ENCODE measurements around the gene MCF2L2. TPM values are rescaled to one million over a fixed set of nuclear protein-coding genes. Genes with fewer than 3 reads are reported as not detected.
"Not testable (repeated sequence)": the region's sequence is repeated elsewhere in the genome, so short reads cannot be mapped to it uniquely, and the experiment has no call there.

The MCF2L2 gene
- polyA plus RNA-seq, 1 experiment: 0.11 TPM

GRCh38 chr3:183443395-183444385, 15.3 kb upstream of the MCF2L2 start:
- H3K4me3 ChIP-seq (ENCODE audit: low read depth, low read length): no peak overlapping the region
- CTCF ChIA-PET: no interaction called here
- TF ChIP-seq, protein P1, sequence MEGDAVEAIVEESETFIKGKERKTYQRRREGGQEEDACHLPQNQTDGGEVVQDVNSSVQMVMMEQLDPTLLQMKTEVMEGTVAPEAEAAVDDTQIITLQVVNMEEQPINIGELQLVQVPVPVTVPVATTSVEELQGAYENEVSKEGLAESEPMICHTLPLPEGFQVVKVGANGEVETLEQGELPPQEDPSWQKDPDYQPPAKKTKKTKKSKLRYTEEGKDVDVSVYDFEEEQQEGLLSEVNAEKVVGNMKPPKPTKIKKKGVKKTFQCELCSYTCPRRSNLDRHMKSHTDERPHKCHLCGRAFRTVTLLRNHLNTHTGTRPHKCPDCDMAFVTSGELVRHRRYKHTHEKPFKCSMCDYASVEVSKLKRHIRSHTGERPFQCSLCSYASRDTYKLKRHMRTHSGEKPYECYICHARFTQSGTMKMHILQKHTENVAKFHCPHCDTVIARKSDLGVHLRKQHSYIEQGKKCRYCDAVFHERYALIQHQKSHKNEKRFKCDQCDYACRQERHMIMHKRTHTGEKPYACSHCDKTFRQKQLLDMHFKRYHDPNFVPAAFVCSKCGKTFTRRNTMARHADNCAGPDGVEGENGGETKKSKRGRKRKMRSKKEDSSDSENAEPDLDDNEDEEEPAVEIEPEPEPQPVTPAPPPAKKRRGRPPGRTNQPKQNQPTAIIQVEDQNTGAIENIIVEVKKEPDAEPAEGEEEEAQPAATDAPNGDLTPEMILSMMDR (IDR thresholded peaks at IDR 0.05; ENCODE audit: insufficient read depth, low read depth, low read length): no peak
- no peak for DNase-seq (ENCODE audit: low read depth)
- no peaks in the 10 kb centered on the region for H3K27me3 ChIP-seq (ENCODE audit: control insufficient read depth, insufficient read depth, low read length)
- H3K36me3 ChIP-seq (ENCODE audit: control insufficient read depth, insufficient read depth, low read length): no peaks in the 10 kb centered on the region
- POLR2A ChIA-PET: no interaction called here

DNA sequence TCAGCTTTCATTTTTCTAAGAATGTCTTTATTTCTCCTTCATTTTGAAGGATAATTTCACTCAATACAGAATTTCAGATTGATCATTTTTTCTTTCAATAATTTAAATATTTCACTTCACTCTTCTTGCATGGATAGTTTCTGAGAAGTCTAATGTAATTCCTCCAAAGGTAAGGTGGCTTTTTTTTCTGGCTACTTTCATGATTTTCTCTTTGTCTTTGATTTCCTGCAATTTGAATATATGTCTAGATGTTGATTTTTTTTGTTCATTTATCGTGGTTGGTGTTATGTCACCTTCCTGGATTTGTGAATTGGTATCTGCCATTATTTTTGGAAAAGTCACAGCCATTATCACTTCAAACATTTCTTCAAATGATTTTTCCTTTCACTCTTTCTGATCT, 14.6 kb upstream of the MCF2L2 start:
- CTCF ChIA-PET: no interaction called here
- no peak for DNase-seq (ENCODE audit: low read depth)
- TF ChIP-seq, protein P1 (IDR thresholded peaks at IDR 0.05; ENCODE audit: insufficient read depth, low read depth, low read length): no peak
- POLR2A ChIA-PET: no interaction called here
- Histone ChIP-seq H3K4me3 (ENCODE audit: low read depth, low read length) (no peak overlapping the region), H3K36me3 (ENCODE audit: control insufficient read depth, insufficient read depth, low read length) (no peaks in the 10 kb centered on the region), H3K27me3 (ENCODE audit: control insufficient read depth, insufficient read depth, low read length) (no peaks in the 10 kb centered on the region)

- DNase-seq (ENCODE audit: low read depth); H3K36me3 ChIP-seq (ENCODE audit: control insufficient read depth, insufficient read depth, low read length); H3K4me3 ChIP-seq (ENCODE audit: low read depth, low read length); CTCF ChIA-PET; POLR2A ChIA-PET; H3K27me3 ChIP-seq (ENCODE audit: control insufficient read depth, insufficient read depth, low read length): not testable (repeated sequence)
These were observed 12.1 kb upstream of the MCF2L2 start for GRCh38 chr3:183440521-183440920.

DNA sequence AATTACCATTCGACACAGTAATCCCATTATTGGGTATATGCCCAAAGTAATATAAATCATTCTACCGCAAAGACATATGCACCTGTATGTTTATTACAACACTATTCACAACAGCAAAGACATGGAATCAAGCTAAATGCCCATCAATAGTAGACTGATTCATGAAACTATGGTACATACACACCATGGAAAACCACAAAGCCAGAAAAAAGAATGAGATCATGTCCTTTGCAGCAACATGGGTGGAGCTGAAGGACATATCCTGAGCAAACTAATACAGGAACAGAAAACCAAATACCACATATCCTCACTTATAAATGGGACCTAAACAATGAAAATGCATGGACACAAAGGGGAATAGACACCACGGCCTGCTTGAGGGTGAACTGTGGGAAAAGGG, 11.1 kb upstream of the MCF2L2 start:
- TF ChIP-seq, protein P1 (IDR thresholded peaks at IDR 0.05; ENCODE audit: insufficient read depth, low read depth, low read length): no peak
- H3K4me3 ChIP-seq (ENCODE audit: low read depth, low read length): no peak overlapping the region
- H3K36me3 ChIP-seq (ENCODE audit: control insufficient read depth, insufficient read depth, low read length): no peaks in the 10 kb centered on the region
- DNase-seq (ENCODE audit: low read depth): no peak
- H3K27me3 ChIP-seq (ENCODE audit: control insufficient read depth, insufficient read depth, low read length): peaks cover 4% of the 10 kb centered on the region; the same call in 1 of the 2 replicates
- ChIA-PET CTCF (no interaction called here), POLR2A (no interaction called here)

DNA sequence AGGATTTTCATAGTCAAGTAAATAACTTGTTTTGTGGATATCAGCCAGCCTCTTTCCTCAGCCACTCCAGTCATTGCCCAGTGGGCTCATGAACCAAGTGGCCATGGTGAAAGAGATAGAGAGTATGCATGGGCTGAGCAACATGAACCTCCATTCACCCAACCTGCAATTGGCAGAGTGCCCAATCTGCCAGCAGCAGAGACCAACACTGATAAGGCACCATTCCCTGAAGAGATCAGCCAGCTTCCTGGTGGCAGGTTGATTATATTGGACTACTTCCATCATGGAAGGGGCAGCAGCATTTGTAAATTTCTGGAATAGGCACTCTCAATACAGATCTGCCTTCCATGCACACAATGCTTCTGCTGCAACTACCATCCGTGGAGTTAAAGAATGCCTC, 10.3 kb upstream of the MCF2L2 start:
- CTCF ChIA-PET: no interaction called here
- TF ChIP-seq, protein P1 (IDR thresholded peaks at IDR 0.05; ENCODE audit: insufficient read depth, low read depth, low read length): no peak
- Histone ChIP-seq H3K27me3 (ENCODE audit: control insufficient read depth, insufficient read depth, low read length) (peaks cover 4% of the 10 kb centered on the region; the same call in 1 of the 2 replicates), H3K36me3 (ENCODE audit: control insufficient read depth, insufficient read depth, low read length) (no peaks in the 10 kb centered on the region), H3K4me3 (ENCODE audit: low read depth, low read length) (no peak overlapping the region)
- no peak for DNase-seq (ENCODE audit: low read depth)
- POLR2A ChIA-PET: no interaction called here

Measured in BJ (cell line).